Germinal center (tissue), 1 donor: Measurements from ENCODE around the gene CAMTA1.

Experiments
- DNase-seq: peaks from one replicate; pipeline ENCODE4 v3.0.0; 2012; ENCODE audit warnings: mixed read lengths, low spot score

CAMTA1 gene

DNA sequence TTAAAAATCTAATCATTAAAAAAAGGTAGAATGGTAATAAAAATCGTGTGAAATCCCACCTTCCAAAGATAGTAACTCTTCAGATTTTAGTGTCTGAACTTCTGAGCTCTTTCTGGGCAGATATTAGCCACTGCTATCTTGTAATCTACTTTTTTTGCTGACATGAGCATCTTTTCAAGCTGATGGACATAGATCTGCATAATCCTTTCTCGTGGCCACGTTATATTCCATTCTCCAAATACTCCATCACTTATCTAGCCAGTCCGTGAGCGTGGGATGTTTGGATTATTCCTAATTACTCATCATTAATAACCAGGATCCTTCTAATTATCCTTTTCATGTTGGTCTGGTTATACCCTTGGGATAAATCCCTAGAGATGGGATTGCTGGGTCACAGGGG is 731.7 kb downstream of the CAMTA1 start:
- DNase-seq = no peak

DNA sequence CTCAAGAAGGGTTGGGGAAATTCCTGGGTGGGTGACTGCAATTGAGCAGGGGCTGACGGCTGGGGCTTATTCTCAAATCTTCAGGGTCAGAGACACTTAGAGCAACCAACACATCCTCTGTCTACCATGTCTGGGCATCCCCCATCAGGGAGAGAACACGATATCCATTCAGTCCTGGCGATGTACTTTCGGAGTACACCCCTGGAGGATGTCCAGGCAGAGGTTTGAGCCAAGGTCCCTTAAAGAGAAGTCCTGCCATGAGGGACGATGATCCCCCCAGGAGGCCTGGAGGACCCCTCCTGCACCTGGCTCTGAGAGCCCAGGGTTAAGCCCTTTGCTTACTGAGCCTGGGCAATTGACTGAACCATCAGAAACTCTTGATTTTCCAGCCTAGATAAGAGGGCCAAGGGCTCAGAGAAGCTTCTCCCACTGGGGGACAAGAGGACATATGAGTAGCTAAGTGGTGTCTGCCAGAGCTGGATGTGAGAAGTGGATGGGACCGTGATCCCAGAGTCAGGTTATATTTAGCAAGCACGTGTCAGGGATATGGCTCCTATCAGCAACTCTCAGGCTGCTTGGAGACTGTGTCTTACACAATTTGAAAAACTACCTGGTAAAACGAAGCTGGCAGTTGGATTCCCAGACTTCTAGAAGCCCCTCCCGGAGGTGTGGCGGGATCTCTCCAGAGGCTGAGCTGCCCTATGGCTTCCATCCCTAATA is 732.5 kb downstream of the CAMTA1 start:
- no peak for DNase-seq

DNA sequence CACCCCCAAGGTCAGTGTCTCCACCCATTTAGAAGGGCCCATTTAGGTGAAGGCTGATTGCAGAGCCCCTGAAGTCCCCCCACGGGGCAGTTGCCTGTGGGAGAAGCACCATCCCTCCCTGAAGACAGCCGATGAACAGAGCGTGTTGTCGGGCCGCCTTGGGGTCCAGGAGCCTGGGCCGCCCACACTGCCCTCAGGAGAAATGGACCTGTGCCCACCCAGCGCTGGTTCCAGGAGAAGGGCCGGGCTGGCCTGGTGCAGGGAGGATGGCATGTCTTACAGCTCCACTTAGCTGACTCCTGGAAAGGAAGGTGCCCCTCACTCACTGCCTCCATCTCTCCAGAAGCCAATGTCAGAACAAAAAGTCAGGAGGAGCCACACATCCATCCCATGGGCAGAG is 733.2 kb downstream of the CAMTA1 start:
- DNase-seq = no peak

DNA sequence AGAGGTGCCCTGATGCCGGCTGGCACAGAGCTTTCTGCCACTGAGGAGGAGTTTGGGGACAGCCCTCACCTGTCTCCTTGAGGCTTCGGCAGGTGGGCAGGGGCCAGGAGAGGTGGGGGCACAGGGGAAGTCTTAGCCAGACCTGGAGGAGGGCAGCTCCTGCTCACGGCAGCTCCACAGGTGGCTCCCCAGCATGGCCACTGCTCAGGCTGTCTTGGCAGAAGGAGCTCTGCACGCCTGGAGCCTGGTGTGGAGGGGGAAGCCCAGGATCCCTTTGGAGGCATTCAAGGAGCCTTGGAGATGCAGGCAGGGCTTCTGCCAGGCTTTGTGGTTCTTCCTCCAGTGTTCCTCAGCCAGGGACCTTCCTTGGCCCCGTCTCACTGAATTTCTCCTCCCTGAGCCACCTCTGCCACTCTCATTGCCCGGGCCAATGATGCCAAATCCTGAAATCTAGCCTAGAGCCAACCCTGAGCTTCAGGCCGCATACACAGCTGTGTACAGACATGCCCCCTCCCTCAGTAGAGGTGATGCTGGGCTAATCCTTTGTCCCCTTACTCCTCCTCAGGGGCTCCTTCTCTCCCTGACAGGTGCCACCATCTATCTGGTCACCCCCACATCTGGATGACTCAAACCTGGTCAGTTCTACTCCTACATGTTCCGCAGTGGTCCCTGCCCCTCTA is 734.1 kb downstream of the CAMTA1 start:
- DNase-seq = no peak

DNA sequence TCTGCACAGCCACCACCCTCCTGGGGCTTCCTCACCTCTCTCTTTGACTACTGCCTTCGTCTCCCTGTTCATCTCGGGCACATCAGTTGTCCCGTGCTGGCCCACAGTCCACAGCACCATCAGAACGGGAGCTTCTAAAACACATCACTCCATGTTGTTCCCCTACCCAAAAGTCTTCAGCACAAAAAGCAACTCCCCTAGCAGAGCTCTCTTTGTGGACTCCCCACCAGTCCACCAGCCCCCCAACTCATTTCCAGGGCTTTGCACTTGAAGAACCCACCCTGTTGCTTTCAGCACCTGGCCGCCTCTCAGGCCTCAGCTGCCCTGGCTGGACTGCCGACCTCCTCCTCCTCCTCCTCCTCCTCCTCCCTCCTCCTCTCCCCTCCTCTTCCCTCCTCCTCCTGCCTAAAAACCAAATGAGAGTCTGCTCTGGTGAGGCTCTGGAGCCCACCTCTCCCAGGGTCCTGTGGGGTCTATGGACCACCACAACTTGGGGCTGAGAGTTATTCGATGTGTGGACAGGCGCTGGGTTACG is 734.7 kb downstream of the CAMTA1 start:
- DNase-seq = no peak

DNA sequence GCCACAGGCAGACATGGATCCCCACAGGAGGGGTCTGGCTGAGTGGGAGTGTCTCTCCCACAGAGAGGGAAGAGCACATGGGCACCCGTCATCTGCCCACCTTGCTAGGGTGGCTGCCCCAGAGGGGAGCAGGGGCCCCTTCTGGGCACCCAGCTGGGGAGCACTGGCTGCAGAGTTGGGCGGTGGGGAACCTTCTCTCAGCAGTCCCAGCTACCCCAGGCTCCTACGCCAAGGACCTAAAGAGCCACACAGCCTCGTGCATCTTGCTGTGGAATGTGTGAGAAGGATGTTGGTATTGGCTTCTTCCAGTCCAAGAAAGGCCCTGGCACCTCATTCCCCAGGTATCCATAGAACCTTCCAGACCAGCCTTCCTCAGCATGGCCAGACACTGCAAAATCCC is 735.2 kb downstream of the CAMTA1 start:
- no peak for DNase-seq

DNA sequence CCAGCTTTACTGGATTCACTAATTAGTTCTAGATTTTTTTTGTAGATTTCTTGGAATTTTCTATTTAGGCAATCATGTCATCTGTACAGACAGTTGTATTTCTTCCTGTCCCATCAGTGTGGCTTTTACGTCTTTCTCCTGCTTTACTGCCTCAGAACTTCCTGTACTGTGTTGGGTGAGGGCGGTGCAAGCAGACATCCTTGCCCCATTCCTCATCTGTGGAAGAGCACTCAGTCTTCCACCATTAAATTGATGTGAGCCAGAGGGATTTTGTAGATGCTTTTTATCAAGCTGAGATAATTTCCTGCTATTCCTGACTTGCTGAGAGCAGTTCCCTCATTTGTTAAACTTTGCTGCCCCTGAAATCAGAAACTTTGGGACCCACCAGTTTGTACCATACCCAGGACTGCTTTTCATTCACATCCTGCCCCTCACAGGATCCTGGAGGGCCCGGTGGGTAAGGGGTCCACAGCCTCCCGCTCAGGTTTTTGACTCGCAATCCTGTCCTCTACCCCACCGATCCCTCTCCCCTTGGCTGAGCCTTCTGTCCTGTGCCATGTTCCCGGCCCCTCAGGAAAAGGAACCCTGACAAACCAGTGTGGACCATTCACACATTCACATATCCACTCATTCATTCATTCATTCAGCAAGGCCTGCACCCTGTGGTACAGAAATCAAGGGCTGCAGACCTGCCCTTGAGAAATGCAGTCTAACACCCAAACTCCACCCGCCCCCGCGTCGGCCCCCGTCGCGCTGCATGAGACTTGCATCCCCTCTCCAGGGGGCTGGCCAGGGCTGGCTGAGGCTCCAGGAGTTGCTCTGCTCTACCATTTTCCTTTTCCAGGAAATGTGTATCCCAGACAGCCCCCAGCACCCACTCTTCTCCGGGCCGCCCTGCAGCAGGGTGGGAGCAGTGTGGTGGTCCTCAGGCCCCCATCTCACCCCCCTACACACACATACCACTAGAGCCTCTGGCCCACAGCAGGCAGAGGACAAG is 739.4 kb downstream of the CAMTA1 start:
- DNase-seq = no peak

DNA sequence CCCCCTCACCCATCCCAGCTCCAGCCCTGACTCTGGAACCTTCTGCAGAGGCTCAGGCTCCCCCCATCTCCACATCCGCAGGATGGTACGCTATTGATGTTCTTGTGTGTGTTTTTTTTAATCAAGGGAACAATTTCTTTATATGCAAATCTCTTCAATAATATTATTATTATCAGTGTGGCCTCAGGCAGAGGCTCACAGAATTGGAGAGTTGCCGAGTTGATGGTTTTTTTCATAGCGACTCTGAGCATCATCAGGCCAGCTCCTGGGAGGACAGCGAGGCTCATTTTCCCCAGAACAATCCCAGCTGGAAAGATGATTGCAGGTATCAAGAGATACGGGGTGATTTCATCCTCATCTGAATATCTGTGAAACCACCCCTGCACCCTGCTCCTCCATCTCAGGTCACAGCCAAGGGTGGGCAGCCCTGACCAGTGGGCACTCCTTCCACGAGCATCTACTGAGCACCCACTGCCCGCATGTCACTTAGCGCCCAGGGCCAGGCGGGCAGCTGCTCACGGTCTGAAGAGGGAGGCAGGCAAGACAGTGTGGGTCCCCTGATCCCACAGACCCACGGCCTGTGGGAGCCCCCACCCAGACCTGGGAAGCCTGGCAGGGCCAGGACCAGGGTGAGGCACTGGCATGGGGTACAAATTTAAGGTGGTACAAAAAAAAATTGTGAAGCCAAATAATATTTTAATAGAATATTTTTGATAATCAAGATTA is 740.2 kb downstream of the CAMTA1 start:
- DNase-seq = no peak

DNA sequence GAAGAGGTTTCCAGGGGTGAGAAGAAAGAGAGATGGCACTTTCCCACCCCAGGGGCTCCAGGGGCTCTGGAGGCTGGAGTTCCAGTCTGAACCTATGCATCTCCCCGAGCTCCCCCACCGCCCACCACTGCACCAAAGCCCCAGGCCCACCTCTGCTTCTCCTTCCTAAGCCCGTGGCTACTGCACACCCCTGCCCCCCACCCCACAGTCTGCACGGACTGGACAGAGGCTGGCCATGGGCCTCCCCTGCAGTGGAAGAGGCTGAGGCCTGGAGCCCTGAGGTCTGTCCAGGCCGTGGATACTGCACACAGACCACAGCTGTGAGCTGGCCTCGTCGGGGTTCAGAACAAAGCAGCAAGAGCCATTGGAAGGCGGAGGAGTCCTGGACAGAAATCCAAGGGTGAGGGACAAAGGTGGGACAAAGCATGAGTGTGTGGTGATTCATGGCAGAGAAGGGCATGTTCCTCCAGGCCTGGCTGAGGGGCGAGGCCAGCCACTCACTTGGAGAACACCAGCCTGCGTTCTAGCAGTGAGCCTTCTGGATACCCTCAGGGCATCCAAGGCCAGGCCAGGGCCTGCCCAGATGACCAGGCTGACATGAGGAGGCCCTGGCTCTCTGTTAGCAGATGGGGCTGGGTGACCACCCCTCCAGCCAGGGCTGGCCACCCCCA is 741.1 kb downstream of the CAMTA1 start:
- DNase-seq = no peak

DNA sequence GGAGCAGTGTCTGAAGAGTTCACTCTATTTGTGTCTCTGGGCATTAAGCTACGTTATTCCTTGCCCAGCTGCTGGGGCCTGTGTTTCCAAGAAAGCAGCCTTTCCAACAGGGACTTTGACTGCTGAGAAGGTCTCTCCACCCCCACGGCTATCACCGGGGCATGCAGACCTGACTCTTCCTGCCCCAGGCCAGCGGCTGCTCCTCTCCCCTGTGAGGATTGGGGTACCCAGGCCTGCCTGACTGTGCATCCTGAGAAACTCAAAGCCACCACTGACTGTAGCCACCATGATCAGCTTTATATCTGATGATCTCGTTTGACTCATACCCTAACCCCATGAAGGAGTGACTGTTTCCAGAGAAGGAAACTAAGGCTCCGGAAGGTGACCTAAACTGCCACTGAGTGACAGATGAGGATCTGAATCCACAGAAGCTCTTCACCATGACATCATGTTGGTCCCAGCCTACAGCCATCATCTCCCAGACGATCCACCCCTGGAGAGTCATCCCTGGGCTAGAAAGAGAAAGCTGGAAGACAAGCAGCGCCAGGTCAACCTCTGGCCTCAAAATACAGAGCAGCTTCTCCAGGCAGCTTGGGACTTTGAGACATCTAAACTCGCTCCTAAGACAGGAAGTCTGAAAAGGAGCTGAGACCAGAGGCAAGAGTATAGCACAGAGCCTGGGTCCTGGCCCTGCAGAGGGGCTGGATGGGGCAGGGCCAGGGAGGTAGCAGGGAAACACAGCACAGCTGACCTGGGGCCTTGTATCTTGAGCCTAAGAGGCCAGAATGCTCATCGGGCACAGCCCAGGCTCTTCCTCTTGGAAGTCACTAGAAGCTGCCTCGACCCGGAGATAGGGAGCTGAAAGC is 741.8 kb downstream of the CAMTA1 start:
- no peak for DNase-seq

DNA sequence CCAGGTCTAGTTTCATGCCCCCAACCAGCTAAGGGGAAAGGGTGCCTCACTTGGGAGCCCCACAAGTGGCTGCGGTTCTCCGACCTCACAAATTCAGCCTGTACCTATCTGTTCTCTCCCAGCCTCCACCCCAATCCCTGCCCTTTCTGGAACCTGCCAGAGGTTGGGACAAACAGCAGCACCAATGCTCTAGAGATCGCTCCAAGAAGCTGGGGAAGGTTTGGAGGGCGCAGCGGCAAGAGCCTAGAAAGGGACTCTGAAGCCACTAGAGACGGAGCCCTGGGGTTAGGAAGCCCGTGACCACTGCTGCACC is 742.4 kb downstream of the CAMTA1 start:
- DNase-seq = no peak

DNA sequence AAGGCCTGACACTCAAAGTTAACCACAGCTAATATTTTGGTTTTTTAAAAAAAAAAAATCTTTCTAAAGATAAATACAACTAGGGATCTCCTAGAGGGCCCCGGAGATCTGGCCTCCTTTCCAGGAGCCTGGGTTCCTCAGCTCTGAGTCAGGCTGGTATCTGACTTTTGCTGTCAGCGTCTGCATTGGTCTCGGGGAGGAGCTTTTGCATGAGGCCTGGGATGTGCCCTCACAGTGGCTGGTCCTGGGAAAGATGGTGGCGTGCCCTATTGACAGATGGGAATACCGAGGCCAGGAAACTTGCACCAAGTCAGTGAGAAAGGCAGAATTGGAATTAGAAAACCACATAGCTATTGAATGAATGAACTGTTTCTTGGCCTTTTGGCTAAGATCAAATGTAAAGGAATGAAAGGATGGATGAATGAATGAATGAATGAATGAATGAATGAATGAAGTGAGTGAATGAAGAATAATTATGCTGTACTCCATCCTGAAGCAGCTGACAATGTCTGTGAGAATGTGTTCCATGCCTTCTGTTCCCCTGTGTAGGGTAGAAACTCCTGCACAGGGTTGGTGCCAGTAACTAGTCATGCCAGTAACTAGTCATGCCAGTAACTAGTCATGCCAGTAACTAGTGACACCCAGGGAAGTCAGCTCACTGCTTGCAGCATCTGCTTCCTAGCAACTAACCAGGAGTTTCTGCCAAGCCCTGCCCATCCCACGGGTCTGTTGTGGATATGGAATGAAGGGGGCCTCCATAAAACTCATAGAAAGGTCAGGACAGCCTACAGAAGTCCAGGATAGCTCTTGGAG is 743.3 kb downstream of the CAMTA1 start:
- DNase-seq = no peak

DNA sequence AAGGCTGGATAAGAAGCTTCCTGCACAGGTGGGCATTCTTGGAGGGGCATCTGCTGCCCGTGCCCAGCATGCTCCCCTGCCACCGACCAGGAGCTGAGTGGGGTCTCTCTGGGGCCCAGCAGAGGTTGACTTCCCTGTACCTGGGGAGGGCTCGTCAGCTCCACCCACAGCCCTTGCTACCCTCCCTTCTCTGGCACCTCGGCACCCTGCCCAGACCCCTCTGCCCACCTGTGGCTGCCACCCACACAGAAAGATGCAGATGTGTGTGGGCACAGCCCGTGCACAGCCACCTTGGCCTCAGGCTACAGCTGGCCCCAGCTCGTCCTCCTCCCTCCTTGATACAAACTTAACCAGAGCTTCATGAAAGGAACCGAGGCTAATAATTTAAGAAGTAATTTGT is 744.7 kb downstream of the CAMTA1 start:
- DNase-seq = no peak

DNA sequence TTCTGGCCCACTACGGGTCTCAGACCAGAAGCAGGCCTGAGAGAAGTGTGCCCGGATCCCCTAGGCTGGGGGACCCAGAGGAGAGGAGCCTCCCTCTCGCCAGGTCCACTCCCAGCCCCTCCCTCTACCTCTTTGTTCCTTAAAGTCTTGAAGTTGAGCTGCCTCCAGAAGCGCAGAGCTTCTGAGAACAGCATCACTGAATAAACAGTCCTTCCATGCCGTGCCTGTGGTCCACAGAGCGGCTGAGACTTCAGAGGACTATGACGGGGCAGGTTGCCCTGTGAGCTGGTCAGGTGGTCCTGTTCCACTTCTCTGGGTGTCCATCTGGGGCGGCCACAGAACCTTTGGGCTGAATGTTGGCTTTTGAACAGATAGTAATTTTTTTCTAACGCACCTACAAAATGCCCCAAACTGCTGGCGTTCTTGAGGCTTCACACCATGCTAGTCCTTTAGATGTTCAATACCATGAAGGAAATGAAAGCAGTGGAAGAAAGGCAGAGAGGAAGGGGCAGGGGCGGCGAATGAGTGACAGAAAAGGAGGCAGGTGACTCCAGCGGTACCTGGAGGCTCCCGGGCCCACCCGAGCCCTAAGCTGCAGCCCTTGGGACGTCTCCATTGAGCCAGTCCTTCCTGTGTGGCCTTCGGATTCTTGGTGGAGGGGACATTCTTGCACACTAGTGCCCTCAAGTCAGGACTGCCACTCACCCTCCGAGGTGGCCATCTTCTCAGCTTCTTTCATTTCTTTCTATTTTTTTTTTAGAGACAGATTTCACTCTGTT is 746.5 kb downstream of the CAMTA1 start:
- DNase-seq = no peak

DNA sequence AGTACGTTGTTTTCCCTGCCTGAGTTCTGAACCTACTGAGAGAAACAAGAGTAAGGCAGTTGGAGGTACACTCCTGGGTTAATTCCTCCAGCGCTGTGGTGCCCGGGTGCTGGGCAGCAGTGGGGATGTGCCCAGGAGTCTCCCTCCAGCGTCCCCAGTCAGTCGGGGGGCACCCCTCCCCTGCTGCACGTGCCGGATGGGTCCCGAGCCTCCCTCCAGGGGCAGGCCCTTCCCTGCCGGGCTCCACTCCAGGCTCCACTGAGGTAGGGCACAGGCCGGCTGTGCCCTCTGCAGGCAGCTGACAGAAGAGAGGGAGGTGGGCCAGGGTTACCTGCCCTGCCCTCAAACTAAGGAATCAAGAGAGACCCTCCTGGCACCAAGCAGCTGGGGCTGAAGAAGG is 747.8 kb downstream of the CAMTA1 start:
- DNase-seq = no peak

DNA sequence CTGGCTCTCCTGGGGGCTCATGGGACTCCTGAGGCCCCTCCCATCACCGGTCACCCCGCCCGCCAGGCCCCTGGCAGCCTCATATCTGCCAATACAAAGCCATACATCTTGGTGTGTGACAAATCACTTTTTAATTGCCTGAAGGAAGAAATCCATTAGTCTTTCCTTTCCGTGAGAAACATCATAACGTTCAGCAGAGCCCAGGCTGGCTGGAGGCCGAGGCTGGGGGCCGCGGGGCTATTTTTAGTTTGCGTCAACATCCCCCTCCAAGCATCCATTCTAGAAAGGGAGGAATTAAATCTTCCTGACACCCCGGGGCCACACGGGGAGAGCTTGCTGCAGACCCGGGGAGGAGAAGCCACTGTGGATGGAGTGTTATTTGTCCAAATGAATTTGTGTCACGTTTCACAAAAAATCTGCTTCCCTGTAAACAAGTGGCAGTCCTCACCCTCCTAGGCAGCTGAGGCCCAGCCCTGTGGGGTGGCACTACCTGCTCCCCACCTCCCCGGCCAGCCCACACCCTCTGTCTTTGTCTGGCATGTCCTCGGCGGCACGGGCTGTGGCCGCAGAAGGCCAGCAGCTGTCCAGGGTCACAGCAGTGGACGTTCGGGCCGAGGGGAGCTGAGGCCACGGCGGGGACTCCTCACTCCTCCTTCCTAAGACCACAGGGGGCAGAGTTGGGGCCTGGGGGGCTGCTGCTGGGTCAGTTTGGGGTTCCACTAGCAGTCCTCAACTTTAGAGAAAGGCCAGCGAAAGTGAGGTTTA is 749.0 kb downstream of the CAMTA1 start:
- no peak for DNase-seq

DNA sequence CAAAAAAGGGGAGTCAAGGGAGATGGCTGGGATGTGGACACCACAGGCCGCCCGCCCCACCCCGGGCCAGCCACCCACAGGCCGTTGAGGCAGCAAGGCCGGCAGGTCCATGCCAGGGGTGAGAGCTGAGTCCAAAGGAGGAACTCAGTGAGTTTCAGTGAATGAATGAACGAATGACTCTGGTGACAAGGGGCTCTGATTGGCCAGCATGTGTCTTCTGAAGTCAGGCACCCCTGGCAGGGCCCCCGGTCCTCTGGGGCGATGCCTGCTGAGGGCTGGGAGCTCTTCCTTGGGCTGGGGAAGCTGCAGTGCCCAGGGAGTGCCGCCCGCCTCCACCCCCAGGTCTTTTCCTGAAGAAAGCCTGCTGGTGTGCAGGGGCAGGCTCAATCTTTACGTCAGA is 749.8 kb downstream of the CAMTA1 start:
- no peak for DNase-seq
